ENCODE measurements around the gene KLHL18. TPM values are rescaled to one million over a fixed set of nuclear protein-coding genes. Genes with fewer than 3 reads are reported as not detected.

Gene KLHL18
- total RNA-seq, 2 experiments from 2014 or later = 20.7 to 21.6 TPM

DNA sequence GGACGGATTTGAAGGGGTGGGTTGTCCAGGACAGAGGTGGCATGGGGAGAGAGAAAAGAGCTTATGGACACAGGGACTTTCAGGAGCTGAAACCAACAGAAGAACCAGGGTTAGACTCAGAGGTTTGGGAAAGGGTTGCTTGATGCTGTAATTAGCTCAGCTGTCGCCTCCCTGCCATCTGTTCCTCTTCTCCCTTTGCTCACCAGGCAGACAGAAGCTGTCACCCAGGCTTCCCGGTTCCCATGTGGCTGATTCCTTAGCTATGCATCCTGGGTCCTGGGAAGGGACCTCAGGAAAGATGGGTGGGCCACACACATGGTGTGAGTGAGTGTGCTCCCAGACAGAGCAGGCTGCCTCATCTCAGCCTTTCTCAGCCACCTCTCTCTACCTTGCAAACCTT lies 112.1 kb downstream of the KLHL18 start:
- no peaks in the 10 kb centered on the region for H3K9me3 Mint-ChIP-seq
- intact Hi-C loops (cut with micrococcal nuclease) = no loop called here
- CTCF ChIA-PET = interaction anchor here (1.0 kb wide), 1 partner anchor 24 kb away, joined by 3 read pairs; no protein-coding TSS in a partner anchor
- peak overlapping the region; percentile 28 for H3K27ac Mint-ChIP-seq
- no peak for DNase-seq
- H3K4me1 Mint-ChIP-seq (ENCODE audit: low read depth) = peaks cover 33% of the 10 kb centered on the region
- H3K4me3 Mint-ChIP-seq = no peak overlapping the region
- peaks cover 4% of the 10 kb centered on the region for H3K36me3 Mint-ChIP-seq (ENCODE audit: low read depth)
- no peaks in the 10 kb centered on the region for H3K27me3 Mint-ChIP-seq (ENCODE audit: low read depth)

Other genes with a start within 250 kb of the KLHL18 start
- 10 to 100 TPM; 27.7 to 28.1 TPM for gene SETD2, start 118.8 kb upstream of the KLHL18 start, total RNA-seq
- gene KIF9, start 145 bp upstream of the KLHL18 start, total RNA-seq = 1 to 10 TPM; 4.5 to 4.9 TPM
- gene PTPN23, start 98.1 kb downstream of the KLHL18 start, total RNA-seq = 10 to 100 TPM; 18.7 to 21.6 TPM
- gene SCAP, start 193.0 kb downstream of the KLHL18 start, total RNA-seq = 10 to 100 TPM; 31.6 to 34.7 TPM
- 10 to 100 TPM; 32.7 to 33.1 TPM for gene ELP6, start 230.8 kb downstream of the KLHL18 start, total RNA-seq

All from activated naive CD4-positive, alpha-beta T cell treated with anti-CD3 and anti-CD28 coated beads for 36 hours (primary cell).